Body of pancreas (tissue), 4 donors: ENCODE measurements around the gene EMILIN1.

Experiments
- CTCF ChIP-seq, 7 experiments: fragments of 450-650 bp in 4 of 7; fragments of 200-600 bp in 3 of 7; sonication (generic) in 3 of 7; IDR thresholded peaks; one replicate each; pipeline ENCODE4 v1.5.1; 2016 to 2019; ENCODE audit warnings: antibody characterized with exemption in 7 of 7
- POLR2A ChIP-seq, 3 donors: fragments of 450-650 bp; IDR thresholded peaks; one replicate each; pipeline ENCODE4 v1.6.1; 2016; ENCODE audit warnings: antibody characterized with exemption in 3 of 3, mild to moderate bottlenecking in 2 of 3

- TF ChIP-seq CTCF (IDR thresholded peaks at IDR 0.05) (no peak), POLR2A (IDR thresholded peaks at IDR 0.05) (no peak)
Measured at GRCh38 chr2:27080603-27080936, 2.2 kb downstream of the EMILIN1 start.
